Measurements from ENCODE around the gene CEP72.

GRCh38 chr5:623531-623930, 11.4 kb downstream of the CEP72 start:
- TF ChIP-seq EP300 (IDR thresholded peaks at IDR 0.05; ENCODE audit: borderline replicate concordance in 1 of 2, low read depth in 1 of 2, low read length in 1 of 2) (no peak), JUND (IDR thresholded peaks at IDR 0.05) (no peak), CTCF (IDR thresholded peaks at IDR 0.05) (no peak)

Measured in SK-N-SH (cell line).